GM18873 (cell line): Measurements from ENCODE around the gene FUZ.

ENCODE experiments used
- ATAC-seq: cut with Tn5 transposase; IDR thresholded peaks from one replicate; pipeline ENCODE4 v1.9.1; 2021; ENCODE audit warnings: mild to moderate bottlenecking, moderate library complexity, moderate number of reproducible peaks; ENCODE audit not compliant: unreplicated experiment, low FRiP score

FUZ gene

GRCh38 chr19:49812997-49813861 lies at the start of gene FUZ:
TSS of gene FUZ (minus strand) at chr19:49813292. CDS start at chr19:49813106, 186 bp downstream.
- peak; percentile 62 for ATAC-seq

DNA sequence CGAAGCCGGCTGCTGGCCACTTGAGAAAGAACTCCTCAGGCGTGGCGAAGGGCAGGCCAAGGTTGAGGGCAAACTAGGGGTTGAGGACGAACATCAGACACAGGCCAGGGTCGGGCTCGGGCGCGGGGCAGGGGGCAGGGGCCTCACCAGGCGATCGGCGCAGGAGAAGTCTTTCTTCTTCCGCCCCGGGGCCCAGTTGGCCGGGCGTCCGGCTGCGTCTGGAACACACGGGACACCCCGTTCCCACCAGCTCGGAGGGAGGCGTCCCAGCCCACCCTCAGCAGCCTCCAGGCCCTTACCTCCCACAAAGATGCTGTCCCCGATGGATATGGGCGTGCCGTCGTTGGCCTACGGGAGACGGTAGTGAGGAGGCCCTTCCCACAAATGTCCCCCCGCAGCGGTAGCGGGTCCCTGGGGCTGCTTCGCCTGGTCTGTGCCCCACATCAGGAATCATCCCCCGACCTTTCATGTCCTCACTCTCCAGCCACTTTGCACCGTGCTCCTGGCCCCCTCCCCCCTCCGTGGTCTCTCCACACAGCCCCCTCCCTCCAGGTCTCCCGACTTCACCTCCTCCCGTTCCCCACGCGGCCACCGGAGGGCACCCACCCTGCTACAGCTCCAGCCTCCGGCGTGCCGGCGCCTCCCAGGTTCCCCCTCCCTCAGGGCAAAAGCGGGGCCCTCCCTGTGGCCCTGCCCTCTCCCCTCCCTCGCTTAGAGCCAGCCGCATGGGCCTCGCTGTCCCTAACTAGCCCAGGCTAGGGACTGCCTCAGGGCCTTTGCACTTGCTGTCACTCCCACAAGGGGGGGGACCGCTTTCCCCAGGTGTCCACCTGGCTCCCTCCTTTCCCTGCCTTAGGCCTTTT lies 49.5 kb upstream of the FUZ start:
- no peak for ATAC-seq

GRCh38 chr19:49861541-49862378 lies 48.7 kb upstream of the FUZ start:
- ATAC-seq: no peak

GRCh38 chr19:49861107-49861506 lies 48.0 kb upstream of the FUZ start:
- ATAC-seq: no peak

DNA sequence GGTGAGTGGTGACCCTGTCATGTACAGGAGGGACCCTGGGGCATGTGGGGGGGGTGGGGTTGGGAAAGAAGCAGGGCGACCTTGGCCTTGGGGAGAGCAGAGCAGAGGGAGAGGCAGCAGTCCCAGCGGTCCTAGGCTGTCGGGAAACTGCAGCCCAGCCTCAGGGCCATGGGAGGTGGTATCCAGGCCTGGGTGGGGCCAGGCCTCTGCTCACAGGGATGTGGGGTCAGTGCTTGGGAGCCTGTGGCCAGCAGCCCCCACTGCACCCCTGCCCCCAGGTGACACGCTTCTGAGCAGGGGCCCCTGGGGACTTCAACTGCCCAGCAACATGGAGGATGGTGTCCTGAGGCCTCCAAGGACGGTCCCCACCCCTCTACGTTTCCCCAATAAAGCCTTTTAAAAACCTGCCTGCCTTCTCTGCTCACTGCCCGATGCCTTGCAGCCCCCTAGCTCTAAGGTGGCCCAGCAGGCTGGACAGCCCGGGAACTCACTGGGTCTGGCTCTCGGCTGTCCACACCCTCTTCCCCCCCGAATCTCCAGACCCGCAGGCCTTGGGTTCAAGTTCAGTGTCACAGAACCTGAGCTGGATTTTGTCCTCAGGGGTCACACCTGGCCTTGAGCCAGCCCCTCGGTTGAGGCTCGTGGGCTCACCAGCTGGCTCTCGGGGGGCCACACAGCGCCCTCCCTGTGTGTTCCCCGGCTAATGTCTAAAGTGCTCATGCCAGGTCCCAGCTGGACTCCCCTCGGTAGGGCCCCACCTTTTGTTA lies 47.4 kb upstream of the FUZ start:
- no peak for ATAC-seq

DNA sequence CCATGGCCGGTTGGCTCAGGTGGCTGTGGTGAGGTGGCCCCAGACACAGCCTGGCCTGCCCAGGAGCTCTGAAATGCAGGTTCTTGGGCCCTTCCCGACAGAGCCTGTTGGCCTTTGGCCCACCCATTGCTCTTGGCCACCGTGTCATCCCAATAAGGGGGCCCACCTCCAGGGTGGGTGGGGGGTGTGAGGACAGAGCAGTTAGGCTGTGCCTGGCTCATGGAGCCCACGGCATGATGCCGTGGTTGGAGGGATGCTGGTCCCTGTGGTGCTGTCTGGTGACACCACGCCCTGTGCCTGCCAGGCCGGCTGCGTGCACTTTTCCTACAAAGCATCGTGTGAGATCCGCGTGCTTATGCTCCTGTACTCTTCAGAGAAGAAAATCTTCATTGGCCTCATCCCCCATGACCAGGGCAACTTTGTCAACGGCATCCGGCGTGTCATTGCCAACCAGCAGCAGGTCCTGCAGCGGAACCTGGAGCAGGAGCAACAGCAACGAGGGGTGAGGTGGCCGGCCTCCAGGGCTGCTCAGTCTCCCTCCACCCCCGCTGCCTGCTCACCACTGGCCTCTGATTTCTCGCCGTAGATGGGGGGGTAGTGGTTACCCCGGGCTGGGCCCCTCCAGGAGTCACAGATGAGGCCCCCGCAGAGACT lies 46.7 kb upstream of the FUZ start:
- no peak for ATAC-seq

DNA sequence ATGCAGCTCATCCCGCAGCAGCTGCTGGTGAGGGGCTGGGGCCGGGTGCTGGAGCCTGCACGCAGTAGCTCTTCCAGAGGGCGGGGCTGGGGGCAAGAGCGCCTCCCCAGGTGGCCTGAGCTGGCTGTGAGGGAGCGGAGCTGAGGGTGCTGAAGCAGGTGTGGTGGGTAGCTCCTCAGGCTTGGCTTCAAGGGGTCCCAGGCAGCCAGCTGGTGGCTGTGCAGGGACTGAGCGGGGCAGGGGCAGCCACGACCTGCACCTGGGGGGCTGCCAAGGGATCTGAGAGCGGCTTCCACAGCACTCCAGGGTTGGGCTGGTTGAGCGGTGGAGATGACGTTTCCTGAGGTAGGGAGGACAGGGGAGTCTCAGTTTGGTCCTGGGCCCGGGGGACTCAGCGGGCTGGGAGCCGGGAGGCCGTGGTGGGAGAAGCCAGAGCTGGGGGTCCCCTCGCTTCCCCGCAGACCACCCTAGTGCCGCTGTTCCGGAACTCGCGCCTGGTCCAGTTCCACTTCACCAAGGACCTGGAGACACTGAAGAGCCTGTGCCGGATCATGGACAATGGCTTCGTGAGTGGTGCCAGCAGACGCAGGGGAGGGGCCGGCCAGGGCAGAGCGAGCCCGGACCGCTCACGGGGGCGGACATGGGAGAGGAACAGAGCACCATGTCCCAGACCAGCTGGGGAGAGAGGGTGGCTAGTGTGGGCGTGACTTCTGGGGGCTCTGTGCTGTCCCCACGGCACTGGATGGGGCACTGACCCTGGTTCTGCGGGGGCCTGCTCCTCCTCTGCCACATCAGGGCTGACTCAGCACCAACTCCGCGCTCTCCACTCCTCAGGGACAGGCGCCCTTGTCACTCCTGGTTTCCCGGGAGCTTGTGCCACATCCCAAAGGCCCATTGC lies 45.2 kb upstream of the FUZ start:
- ATAC-seq: no peak

DNA sequence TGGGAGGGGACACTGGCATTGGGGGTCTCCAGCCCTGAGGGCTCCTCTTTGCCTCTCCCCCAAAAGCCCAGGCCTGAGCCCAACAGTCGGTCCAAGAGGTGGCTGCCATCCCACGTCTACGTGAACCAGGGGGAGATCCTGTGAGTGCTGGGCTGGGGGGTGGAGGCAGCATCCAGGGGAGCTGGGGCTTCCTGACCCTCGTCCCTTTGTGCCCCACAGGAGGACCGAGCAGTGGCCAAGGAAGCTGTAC lies 44.7 kb upstream of the FUZ start:
- ATAC-seq: no peak

DNA sequence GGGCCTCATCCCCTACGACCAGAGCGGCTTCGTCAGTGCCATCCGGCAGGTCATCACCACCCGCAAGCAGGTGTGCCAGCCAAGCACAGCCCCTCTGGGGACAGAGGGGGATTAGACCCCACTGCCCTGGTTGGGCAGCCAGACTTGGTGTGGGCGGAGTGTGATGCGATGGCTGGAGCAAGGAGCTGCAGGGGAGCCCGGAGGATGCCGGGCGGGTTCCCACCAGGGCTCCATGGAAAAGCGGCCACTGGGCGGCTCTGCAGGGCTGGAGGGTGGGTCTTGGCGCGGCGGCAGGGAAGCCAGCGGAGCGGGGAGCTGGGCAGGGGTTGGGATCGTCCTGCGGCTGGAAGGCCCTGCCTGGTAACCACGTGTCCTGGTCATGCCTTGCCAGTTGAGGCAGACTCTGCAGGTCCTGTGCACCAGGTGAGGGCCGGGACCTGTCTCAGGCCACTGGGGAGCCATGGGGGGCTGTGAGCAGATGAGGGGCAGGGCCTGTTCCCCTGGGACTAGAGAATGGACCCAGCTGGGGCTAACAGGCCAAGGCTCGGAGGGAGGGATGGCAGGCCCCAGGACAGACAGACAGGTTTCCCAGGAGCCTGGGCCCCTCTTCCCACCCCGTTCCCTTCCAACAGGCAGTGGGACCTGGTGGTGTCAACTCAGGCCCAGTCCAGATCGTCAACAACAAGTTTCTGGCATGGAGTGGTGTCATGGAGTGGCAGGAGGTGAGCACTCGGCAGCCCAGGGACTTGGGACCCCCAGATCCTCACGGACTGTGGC lies 44.2 kb upstream of the FUZ start:
- ATAC-seq: no peak

DNA sequence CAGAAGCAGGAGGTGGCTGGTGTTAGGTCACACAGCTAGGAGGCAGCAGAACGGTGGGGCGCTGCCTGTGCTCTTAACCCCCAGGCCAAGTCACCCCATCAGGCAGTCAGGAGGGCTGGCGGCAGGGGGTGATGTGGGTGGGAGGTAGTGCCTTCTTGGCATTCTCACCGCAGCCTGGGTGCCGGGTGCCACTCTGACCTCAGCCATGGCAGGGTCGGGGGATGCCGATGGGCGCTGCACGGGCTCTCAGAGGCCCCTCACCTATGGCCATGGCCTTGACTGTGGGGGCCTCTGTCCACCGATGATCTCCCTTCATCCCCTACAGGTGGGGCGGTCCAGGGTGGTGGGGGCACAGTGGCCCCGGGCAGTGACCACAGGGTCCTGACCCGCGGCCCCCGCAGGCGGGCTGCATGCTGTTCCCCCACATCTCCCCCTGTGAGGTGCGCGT lies 43.5 kb upstream of the FUZ start:
- ATAC-seq: no peak

- no peak for ATAC-seq
These were observed 42.8 kb upstream of the FUZ start for GRCh38 chr19:49855676-49856573.

GRCh38 chr19:49855277-49855675 lies 42.2 kb upstream of the FUZ start:
- no peak for ATAC-seq

DNA sequence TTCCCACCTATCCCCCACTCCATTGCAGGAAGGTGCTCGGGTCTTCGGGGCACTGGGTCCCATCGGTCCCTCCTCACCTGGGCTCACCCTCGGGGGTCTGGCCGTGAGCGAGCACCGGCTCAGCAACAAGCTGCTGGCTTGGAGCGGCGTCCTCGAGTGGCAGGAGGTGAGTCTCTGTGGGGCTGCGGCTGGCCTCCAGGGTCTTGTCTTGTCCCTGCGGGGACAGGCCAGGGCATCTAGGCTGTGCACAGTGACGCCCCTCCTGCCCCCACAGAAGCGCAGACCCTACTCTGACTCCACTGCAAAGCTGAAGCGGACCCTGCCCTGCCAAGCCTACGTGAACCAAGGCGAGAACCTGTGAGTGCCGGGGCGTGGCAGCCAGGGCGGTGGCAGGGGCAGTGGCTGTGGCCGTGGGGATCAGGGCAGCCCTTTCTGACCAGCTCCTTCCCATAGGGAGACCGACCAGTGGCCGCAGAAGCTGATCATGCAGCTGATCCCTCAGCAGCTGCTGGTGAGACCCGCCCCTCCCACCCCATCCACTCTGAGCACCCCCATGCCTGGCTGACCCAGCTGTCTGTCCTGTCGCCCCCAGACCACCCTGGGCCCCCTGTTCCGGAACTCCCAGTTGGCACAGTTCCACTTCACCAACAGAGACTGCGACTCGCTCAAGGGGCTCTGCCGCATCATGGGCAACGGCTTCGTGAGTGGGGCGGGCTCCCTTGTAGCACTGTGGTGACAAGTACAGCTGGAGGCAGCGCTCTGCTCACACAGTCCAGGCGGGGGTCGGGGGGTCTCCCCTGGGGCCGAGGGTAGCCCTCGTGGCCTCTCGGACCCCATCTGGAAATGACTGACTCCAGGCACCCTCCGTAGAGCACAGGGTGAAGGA lies 41.5 kb upstream of the FUZ start:
- ATAC-seq: no peak

DNA sequence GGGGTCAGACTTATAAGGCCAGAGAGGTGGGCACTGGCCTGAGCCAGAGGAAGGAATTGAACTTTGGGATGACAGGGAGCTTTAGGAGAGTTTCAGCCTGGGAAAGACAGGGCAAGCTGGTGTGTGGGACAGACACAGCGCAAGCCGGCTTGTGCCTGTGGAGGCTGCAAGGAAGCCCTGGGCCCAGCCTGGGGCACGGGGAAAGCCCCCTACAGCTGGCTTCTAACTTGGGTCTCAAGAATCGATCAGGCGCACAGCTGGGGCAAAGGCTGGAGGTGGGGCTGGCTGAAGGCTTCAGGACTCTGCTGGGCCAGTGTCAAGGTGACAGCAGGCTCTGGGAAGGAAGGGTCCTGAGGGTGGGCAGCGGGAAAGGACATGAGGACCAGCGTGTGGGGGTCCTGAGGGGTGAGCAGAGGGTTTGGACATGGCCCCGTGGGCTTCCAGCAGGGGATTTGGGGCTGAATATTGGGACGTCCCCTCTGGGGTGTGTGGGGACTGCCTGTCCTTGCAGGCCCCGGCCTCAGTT lies 40.8 kb upstream of the FUZ start:
- ATAC-seq: no peak

GRCh38 chr19:49852631-49853126 lies 39.6 kb upstream of the FUZ start:
- ATAC-seq: no peak
